Measurements from ENCODE around the gene GPBAR1.
"Not testable (repeated sequence)": the region's sequence is repeated elsewhere in the genome, so short reads cannot be mapped to it uniquely, and the experiment has no call there.

GPBAR1 gene

GRCh38 chr2:218289639-218290315, 29.0 kb downstream of the GPBAR1 start:
- no peak for DNase-seq

- peak in 1 of 2 donors; percentile 51 for DNase-seq
Observed at GRCh38 chr2:218290316-218291261, 29.8 kb downstream of the GPBAR1 start.

GRCh38 chr2:218291318-218292047, 30.7 kb downstream of the GPBAR1 start:
- no peak for DNase-seq

GRCh38 chr2:218292048-218293014, 31.5 kb downstream of the GPBAR1 start, which contains the start of gene TMBIM1:
TMBIM1 (minus strand) TSS chr2:218292503; CDS start chr2:218282141, 10,362 bp downstream.
- DNase-seq = peak; percentile 76

GRCh38 chr2:218293715-218294429, 33.1 kb downstream of the GPBAR1 start:
- DNase-seq = no peak

- DNase-seq = no peak
Observed at GRCh38 chr2:218294430-218295022, 33.7 kb downstream of the GPBAR1 start.

GRCh38 chr2:218295029-218295428, 34.2 kb downstream of the GPBAR1 start:
- DNase-seq = no peak

GRCh38 chr2:218296200-218296599, 35.4 kb downstream of the GPBAR1 start:
- no peak for DNase-seq

GRCh38 chr2:218296847-218297246, 36.0 kb downstream of the GPBAR1 start:
- DNase-seq = no peak

- no peak for DNase-seq
Observed at GRCh38 chr2:218298314-218298875, 37.6 kb downstream of the GPBAR1 start.

GRCh38 chr2:218300141-218300540, 39.3 kb downstream of the GPBAR1 start:
- no peak for DNase-seq

- DNase-seq = peak; percentile 81 to 92
Observed at GRCh38 chr2:218301176-218301819, 40.5 kb downstream of the GPBAR1 start.

- DNase-seq = no peak
Observed at GRCh38 chr2:218305383-218305782, 44.6 kb downstream of the GPBAR1 start.

GRCh38 chr2:218306184-218306920, 45.5 kb downstream of the GPBAR1 start:
- DNase-seq = no peak

GRCh38 chr2:218307415-218308090, 46.7 kb downstream of the GPBAR1 start:
- no peak for DNase-seq

- no peak for DNase-seq
Observed at GRCh38 chr2:218310853-218311540, 50.2 kb downstream of the GPBAR1 start.

- not testable (repeated sequence) for DNase-seq
Observed at GRCh38 chr2:218311541-218312266, 50.9 kb downstream of the GPBAR1 start.

Data from activated CD4-positive, alpha-beta T cell treated with anti-CD3 and anti-CD28 coated beads for 4 hours (primary cell).